Pancreas (tissue), 10 donors: ENCODE results near the gene FAM234A. TPM values are rescaled to one million over a fixed set of nuclear protein-coding genes. Genes with fewer than 3 reads are reported as not detected.
A peak's percentile ranks its signal among the peaks of the same experiment; 100 is the strongest.

ENCODE experiments used
- ATAC-seq, 4 donors: fragments of 200-7000 bp; cut with Tn5 transposase; one replicate each; pipeline versions ENCODE4 v1.8.0 to v1.9.1; 2020; ENCODE audit warnings: mild to moderate bottlenecking in 4 of 4, moderate library complexity in 4 of 4
- DNase-seq, 6 donors: peaks; one replicate each; pipeline ENCODE4 v3.0.0-alpha.2; 2020
- FAIRE-seq: peaks from 2 replicates; lab custom pipeline; 2012; peaks lifted over from hg19 to GRCh38; lab: Jason Lieb, UNC
- H3K27ac ChIP-seq, 4 donors: fragments of 200-600 bp; sonication (generic); 1 replicate in 3 of 4; 2 replicates in 1 of 4; pipeline versions ENCODE4 v1.5.0 to v1.8.0; 2020
- H3K27me3 ChIP-seq, 4 donors: fragments of 200-600 bp; one replicate each; pipeline ENCODE4 v1.8.0; 2021
- H3K36me3 ChIP-seq, 3 donors: fragments of 200-600 bp; sonication (generic) in 1 of 3; one replicate each; pipeline versions ENCODE4 v1.5.0 to v1.8.0; 2020 to 2021
- H3K4me1 ChIP-seq, 3 donors: fragments of 200-600 bp; one replicate each; pipeline ENCODE4 v1.8.0; 2021
- H3K4me3 ChIP-seq, 4 donors: fragments of 200-600 bp; sonication (generic) in 2 of 4; one replicate each; pipeline versions ENCODE4 v1.5.0 to v1.8.0; 2020 to 2021
- H3K9me3 ChIP-seq, 4 donors: fragments of 200-600 bp; one replicate each; pipeline ENCODE4 v1.8.0; 2021
- CTCF ChIP-seq, 4 donors: fragments of 200-600 bp; sonication (generic) in 3 of 4; IDR thresholded peaks; one replicate each; pipeline versions ENCODE4 v1.5.0 to v1.8.0; 2021; ENCODE audit warnings: antibody characterized with exemption in 4 of 4
- WGBS, 2 donors: extraction: QIAGEN DNeasy Blood & Tissue Kit; methylation state at CpG; one replicate each; pipeline ENCODE4 v1.1.7; 2013; 5-methylcytosine and 5-hydroxymethylcytosine counted together
- intact Hi-C, 3 donors: fragments of 100-400 bp; cut with DNase I; formaldehyde crosslinking; loops; one replicate each; pipeline versions ENCODE4 v1.11.1 to v1.14.2; 2022
- polyA plus RNA-seq, 2 donors: library from polyadenylated mRNA; stranded (reverse); fragments of 200-250 nt; gene quantifications; one replicate each; pipeline ENCODE4 v1.2.3, GENCODE V29; 2013
- total RNA-seq, 6 donors: library from RNA; stranded (reverse); fragmentation: NEBNext Ultra II Directional in 4 of 6; extraction: Animal tissue kit (Norgen Biotek cat#: 25700) in 4 of 6; gene quantifications; one replicate each; pipeline versions ENCODE4 v1.2.1 to v1.2.4, GENCODE V29; 2021 to 2023
- donor health status: healthy with polysubstance abuse.
- donor health status: DM: no; HTN: no; CAD: no; lungs with moderate emphysema.
- donor health status: DM: no; HTN: no; CAD: no.
- donor health status: control.
- donor health status: control.
- donor health status: Bipolar disorder and iron deficiency.
- donor health status: DM: yes; HTN: yes; CAD: no.
- donor health status: DM: no; HTN: no; CAD: no.
- donor health status: DM: no; HTN: no; CAD: no.
- donor health status: DM: yes; HTN: yes; CAD: no.

The FAM234A gene
- total and polyA plus RNA-seq, 8 donors: 34.2 to 51.2 (median 40.4) TPM

- FAIRE-seq (no peak), ATAC-seq (peak; percentile 51 to 76 (median 65)), DNase-seq (peak; percentile 53 to 86 (median 78))
- Histone ChIP-seq H3K4me1 (peaks cover 0 to 8% (median 6%) of the 10 kb centered on the region in 3 donors), H3K9me3 (no peaks in the 10 kb centered on the region), H3K4me3 (peak overlapping the region in 1 of 4 donors; percentile 65), H3K27ac (peak overlapping the region in 2 of 4 donors; percentile 72 to 77), H3K27me3 (no peaks in the 10 kb centered on the region), H3K36me3 (no peaks in the 10 kb centered on the region)
- intact Hi-C loops: loop anchor here in 1 of 3 donors (5.0 kb wide), 1 partner anchor 52 kb away; the partner anchor contains the start of gene LUC7L
- 25 to 33% methylated on average over 6 of the region's 6 CpGs for WGBS, 2 donors
- no peak for TF ChIP-seq CTCF (IDR thresholded peaks at IDR 0.05)
These were observed 44.3 kb downstream of the FAM234A start for GRCh38 chr16:278863-279366.

DNA sequence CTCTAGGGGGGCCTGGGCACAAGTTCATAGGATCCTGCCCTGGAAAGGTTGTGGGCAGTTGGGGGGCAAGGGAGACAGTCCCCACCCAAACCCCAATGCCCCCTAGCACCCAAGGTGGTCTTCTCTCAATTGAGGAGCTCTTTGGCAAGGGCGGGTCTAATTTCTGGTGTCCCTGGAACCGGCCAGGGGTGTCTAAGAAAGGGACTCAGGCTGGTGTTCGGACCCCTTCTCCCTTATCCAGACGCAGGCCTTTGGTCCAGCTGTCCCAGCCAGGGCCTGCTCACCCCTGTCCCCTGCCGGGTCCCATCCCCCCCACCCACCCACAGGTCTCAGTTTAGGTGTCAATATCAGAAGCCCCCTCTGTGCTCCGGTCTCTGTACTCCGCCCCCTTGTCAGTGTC, 44.9 kb downstream of the FAM234A start:
- no peaks in the 10 kb centered on the region for H3K9me3 ChIP-seq
- no peak for TF ChIP-seq CTCF (IDR thresholded peaks at IDR 0.05)
- peak overlapping the region in 2 of 4 donors; percentile 72 to 77 for H3K27ac ChIP-seq
- FAIRE-seq (no peak), DNase-seq (peak in 2 of 6 donors; percentile 31 to 35), ATAC-seq (no peak)
- WGBS, 2 donors: 33 to 58% methylated on average over 7 of the region's 7 CpGs
- H3K4me3 ChIP-seq: peak overlapping the region in 3 of 4 donors; percentile 30 to 65 (median 37)
- intact Hi-C loops: loop anchor here in 1 of 3 donors (5.0 kb wide), 1 partner anchor 52 kb away; the partner anchor contains the start of gene LUC7L
- H3K36me3 ChIP-seq: no peaks in the 10 kb centered on the region
- H3K4me1 ChIP-seq: peaks cover 0 to 7% (median 6%) of the 10 kb centered on the region in 3 donors
- H3K27me3 ChIP-seq: no peaks in the 10 kb centered on the region

DNA sequence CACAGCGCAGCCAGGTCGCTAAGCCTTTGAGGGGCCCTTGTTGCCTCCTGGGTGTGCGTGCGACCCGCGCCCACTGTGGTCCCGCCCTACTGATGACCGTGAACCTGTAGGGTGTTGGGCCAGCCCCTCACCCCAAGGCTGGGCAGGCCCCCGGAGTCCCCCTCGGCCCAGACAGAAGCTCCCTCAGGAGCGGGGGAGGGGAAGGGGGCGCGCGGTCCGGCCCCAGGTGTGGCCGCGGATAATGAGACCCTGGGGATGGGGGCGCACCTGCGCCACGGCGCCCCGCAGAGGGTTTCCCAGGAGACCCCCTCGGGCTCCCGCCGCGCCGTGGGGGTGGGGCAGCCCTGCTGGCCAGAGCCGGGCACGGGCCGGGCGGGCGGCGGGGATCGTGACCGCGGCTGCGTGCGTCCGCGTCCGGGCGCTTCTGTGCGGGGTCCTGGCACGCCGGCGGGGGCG, 45.4 kb downstream of the FAM234A start:
- Histone ChIP-seq H3K27ac (peak overlapping the region in 3 of 4 donors; percentile 10 to 77 (median 72)), H3K4me3 (peak overlapping the region in 3 of 4 donors; percentile 30 to 65 (median 37)), H3K36me3 (no peaks in the 10 kb centered on the region), H3K9me3 (no peaks in the 10 kb centered on the region), H3K27me3 (no peaks in the 10 kb centered on the region), H3K4me1 (peaks cover 0 to 2% (median 2%) of the 10 kb centered on the region in 3 donors)
- FAIRE-seq (no peak), DNase-seq (peak in 5 of 6 donors; percentile 25 to 72 (median 66)), ATAC-seq (no peak)
- 2 to 8% methylated on average over 26 to 47 of the region's 47 CpGs for WGBS, 2 donors
- intact Hi-C loops: no loop called here
- TF ChIP-seq CTCF (IDR thresholded peaks at IDR 0.05): no peak

DNA sequence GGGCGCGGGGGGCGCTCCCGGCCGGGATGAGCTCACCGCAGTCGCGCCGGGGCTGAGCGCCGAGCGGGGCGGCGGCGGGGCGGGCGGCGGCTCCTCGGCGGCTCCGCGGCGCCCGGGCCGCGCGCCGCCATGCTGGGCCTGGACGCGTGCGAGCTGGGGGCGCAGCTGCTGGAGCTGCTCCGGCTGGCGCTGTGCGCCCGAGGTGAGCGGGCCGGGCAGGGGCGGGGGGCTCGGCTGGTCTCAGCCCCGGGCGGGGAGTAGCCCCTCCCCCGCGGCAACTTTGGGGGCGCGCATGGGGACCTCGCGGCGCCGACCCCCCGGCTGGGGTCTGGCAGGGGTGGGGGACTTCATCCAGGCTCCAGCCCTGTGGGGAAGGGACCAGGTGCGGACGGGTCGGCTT, 45.9 kb downstream of the FAM234A start, which contains the start of gene ARHGDIG:
ARHGDIG (plus strand) TSS at position 40 of the 400 bp plus-strand sequence; CDS start at position 130, 90 bp downstream.
- Histone ChIP-seq H3K9me3 (no peaks in the 10 kb centered on the region), H3K4me1 (no peaks in the 10 kb centered on the region), H3K36me3 (no peaks in the 10 kb centered on the region), H3K27ac (peak within 1 kb of the TSS in 3 of 4 donors; percentile 43 to 86 (median 82)), H3K4me3 (peak within 1 kb of the TSS; percentile 18 to 65 (median 38)), H3K27me3 (no peaks in the 10 kb centered on the region)
- FAIRE-seq: no peak
- intact Hi-C loops: no loop called here
- 1% methylated on average over 30 to 54 of the region's 54 CpGs for WGBS, 2 donors
- peak in 1 of 4 donors; percentile 6 for ATAC-seq
- peak in 5 of 6 donors; percentile 19 to 72 (median 62) for DNase-seq
- no peak for TF ChIP-seq CTCF (IDR thresholded peaks at IDR 0.05)
